Type B pancreatic cell (in vitro differentiated cells): ENCODE results near the gene RBM28. TPM values are rescaled to one million over a fixed set of nuclear protein-coding genes. Genes with fewer than 3 reads are reported as not detected.

Experiments used
- DNase-seq: peaks from one replicate; pipeline ENCODE4 v3.0.0; 2021; ENCODE audit warnings: mixed read lengths; ENCODE audit not compliant: unreplicated experiment; ENCODE audit errors: extremely low spot score
- H3K27ac Mint-ChIP-seq: 2 replicates; pipeline ENCODE4 v1.8.0; 2021; ENCODE audit warnings: mild to moderate bottlenecking, mixed read lengths
- H3K27me3 Mint-ChIP-seq: 2 replicates; pipeline ENCODE4 v1.8.0; 2021; ENCODE audit warnings: mixed read lengths
- H3K36me3 Mint-ChIP-seq: 2 replicates; pipeline ENCODE4 v1.8.0; 2021; ENCODE audit warnings: mixed read lengths
- H3K4me1 Mint-ChIP-seq: one replicate; pipeline ENCODE4 v1.8.0; 2021; ENCODE audit warnings: mixed read lengths; ENCODE audit not compliant: unreplicated experiment
- H3K4me3 Mint-ChIP-seq: 2 replicates; pipeline ENCODE4 v1.8.0; 2021; ENCODE audit warnings: mild to moderate bottlenecking, mixed read lengths
- H3K9me3 Mint-ChIP-seq: 2 replicates; pipeline ENCODE4 v1.8.0; 2021; ENCODE audit warnings: mixed read lengths
- total RNA-seq: library from RNA; stranded (reverse); gene quantifications from 2 replicates; pipeline ENCODE4 v1.2.1, GENCODE V29; 2021; ENCODE audit warnings: low replicate concordance
- TF ChIP-seq, protein P1 (sequence below): fragments of 200-600 bp; sonication (generic); conservative IDR thresholded peaks from 2 replicates; pipeline ENCODE4 v1.5.0; 2021; ENCODE audit warnings: antibody characterized with exemption, mild to moderate bottlenecking

The RBM28 gene
- total RNA-seq, 1 donor from 2014 or later: 59.7 TPM

DNA sequence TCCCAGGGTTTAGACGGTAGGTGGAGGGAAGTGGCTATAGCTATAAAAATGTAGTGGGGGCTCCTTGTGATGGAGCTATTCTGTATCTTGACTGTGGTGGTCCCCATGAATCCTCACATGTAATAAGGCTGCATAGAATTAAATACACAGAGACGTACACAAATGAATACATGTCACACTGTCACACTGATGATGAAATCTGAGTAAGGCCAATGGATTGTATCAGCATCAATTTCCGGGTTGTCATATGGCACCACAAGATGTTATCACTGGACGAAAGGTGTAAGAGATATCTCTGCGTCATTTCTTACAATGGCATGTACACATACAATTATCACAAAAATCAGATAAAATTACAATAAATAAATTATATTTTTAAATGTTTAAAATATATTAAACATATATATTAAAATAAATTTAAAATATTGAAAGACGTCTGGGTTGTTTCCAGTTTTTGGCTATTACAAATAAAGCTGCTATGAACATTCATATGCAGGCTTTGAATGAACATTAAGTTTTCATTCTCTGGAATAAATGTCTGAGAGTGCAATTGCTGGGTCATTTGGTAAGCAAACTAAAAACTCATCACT lies 64.5 kb downstream of the RBM28 start:
- Mint-ChIP-seq H3K27ac (no peak overlapping the region), H3K27me3 (no peaks in the 10 kb centered on the region), H3K9me3 (no peaks in the 10 kb centered on the region), H3K4me3 (no peak overlapping the region), H3K4me1 (peaks cover 4% of the 10 kb centered on the region), H3K36me3 (peaks cover 9% of the 10 kb centered on the region)
- no peak for DNase-seq
- TF ChIP-seq, protein P1, sequence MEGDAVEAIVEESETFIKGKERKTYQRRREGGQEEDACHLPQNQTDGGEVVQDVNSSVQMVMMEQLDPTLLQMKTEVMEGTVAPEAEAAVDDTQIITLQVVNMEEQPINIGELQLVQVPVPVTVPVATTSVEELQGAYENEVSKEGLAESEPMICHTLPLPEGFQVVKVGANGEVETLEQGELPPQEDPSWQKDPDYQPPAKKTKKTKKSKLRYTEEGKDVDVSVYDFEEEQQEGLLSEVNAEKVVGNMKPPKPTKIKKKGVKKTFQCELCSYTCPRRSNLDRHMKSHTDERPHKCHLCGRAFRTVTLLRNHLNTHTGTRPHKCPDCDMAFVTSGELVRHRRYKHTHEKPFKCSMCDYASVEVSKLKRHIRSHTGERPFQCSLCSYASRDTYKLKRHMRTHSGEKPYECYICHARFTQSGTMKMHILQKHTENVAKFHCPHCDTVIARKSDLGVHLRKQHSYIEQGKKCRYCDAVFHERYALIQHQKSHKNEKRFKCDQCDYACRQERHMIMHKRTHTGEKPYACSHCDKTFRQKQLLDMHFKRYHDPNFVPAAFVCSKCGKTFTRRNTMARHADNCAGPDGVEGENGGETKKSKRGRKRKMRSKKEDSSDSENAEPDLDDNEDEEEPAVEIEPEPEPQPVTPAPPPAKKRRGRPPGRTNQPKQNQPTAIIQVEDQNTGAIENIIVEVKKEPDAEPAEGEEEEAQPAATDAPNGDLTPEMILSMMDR: no peak

- Mint-ChIP-seq H3K4me1 (no peaks in the 10 kb centered on the region), H3K4me3 (no peak overlapping the region), H3K27me3 (no peaks in the 10 kb centered on the region), H3K36me3 (peaks cover 9% of the 10 kb centered on the region), H3K9me3 (no peaks in the 10 kb centered on the region), H3K27ac (no peak overlapping the region)
- DNase-seq: no peak
- TF ChIP-seq, protein P1: no peak
Observed at GRCh38 chr7:128278366-128278765, 65.3 kb downstream of the RBM28 start.

DNA sequence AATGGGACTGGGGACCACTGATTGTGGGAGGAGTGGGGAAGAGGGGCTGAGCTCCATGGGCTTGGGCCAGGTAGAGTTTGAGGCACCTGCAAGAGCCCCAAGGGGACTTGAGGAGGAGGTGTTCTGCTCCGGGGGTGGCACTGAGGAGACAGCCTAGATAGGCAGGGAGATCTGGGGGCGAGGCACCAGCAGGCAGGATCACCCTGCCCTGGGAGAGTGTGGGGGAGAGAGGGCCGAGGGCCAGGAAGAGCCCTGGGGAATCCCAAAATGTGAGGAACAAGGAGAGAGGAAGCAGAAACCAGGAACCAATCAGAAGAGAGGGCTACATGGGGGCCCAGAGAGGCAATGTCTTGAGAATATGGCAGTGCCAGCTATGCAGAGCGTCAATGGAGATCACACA lies 68.0 kb downstream of the RBM28 start:
- no peak overlapping the region for H3K27ac Mint-ChIP-seq

GRCh38 chr7:128274884-128275603 lies 68.7 kb downstream of the RBM28 start:
- Mint-ChIP-seq H3K4me3 (no peak overlapping the region), H3K27ac (no peak overlapping the region), H3K9me3 (no peaks in the 10 kb centered on the region)

More for the DNA sequence above, 68.0 kb downstream of the RBM28 start:
- no peak overlapping the region for H3K4me3 Mint-ChIP-seq
- H3K4me1 Mint-ChIP-seq: no peaks in the 10 kb centered on the region
- peaks cover 3% of the 10 kb centered on the region for H3K36me3 Mint-ChIP-seq
- H3K27me3 Mint-ChIP-seq: no peaks in the 10 kb centered on the region
- DNase-seq: no peak
- TF ChIP-seq, protein P1: no peak
- H3K9me3 Mint-ChIP-seq: no peaks in the 10 kb centered on the region

GRCh38 chr7:128274246-128274883 lies 69.3 kb downstream of the RBM28 start:
- Mint-ChIP-seq H3K4me3 (no peak overlapping the region), H3K9me3 (no peaks in the 10 kb centered on the region), H3K36me3 (no peaks in the 10 kb centered on the region), H3K4me1 (no peaks in the 10 kb centered on the region), H3K27ac (no peak overlapping the region), H3K27me3 (no peaks in the 10 kb centered on the region)
- TF ChIP-seq, protein P1: no peak
- no peak for DNase-seq

More at GRCh38 chr7:128274884-128275603, 68.7 kb downstream of the RBM28 start:
- TF ChIP-seq, protein P1: no peak
- peaks cover 3% of the 10 kb centered on the region for H3K36me3 Mint-ChIP-seq
- no peaks in the 10 kb centered on the region for H3K4me1 Mint-ChIP-seq
- no peaks in the 10 kb centered on the region for H3K27me3 Mint-ChIP-seq
- DNase-seq: no peak
